ENCODE data around the gene TRAPPC4. TPM values are rescaled to one million over a fixed set of nuclear protein-coding genes. Genes with fewer than 3 reads are reported as not detected.

The TRAPPC4 gene
- total and polyA plus RNA-seq, 4 donors: 33.8 to 54.3 (median 51.6) TPM

DNA sequence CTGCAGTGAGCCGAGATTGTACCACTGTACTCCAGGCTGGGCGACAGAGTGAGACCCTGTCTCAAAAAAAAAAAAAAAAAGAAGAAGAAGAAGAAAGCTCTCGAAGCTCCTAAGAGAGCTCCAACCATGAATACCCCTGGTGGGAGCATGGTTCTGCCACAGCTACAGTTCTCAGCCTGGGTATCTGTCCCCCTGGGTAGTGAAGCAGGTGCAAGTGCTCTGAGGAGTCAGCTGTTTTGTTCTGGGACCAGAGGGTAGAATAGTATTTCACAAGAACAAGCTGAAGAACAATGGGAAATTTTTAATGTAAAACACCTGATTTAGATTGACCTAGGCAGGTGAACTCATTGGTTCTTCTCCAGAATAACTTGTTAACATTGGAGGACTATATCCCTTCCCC lies 42.7 kb downstream of the TRAPPC4 start:
- Histone ChIP-seq H3K36me3 (ENCODE audit: control insufficient read depth in 1 of 2, insufficient read depth in 2 of 2, low read length in 1 of 2) (no peaks in the 10 kb centered on the region), H3K4me1 (ENCODE audit: control insufficient read depth in 1 of 2, insufficient read depth in 2 of 2, low read length in 2 of 2) (no peaks in the 10 kb centered on the region), H3K27me3 (ENCODE audit: control insufficient read depth in 1 of 2, insufficient read depth in 2 of 2, low read length in 1 of 2) (no peaks in the 10 kb centered on the region), H3K27ac (ENCODE audit: low read depth in 1 of 2, low read length in 2 of 2) (no peak overlapping the region), H3K4me3 (ENCODE audit: low read length in 2 of 2) (no peak overlapping the region), H3K9me3 (ENCODE audit: control insufficient read depth, low read length) (no peaks in the 10 kb centered on the region)
- no peak for DNase-seq
- WGBS, 2 donors: 90 to 92% methylated on average over 3 of the region's 3 CpGs
- intact Hi-C loops (cut with DNase I): no loop called here
- ATAC-seq (ENCODE audit: low FRiP score): no peak

DNA sequence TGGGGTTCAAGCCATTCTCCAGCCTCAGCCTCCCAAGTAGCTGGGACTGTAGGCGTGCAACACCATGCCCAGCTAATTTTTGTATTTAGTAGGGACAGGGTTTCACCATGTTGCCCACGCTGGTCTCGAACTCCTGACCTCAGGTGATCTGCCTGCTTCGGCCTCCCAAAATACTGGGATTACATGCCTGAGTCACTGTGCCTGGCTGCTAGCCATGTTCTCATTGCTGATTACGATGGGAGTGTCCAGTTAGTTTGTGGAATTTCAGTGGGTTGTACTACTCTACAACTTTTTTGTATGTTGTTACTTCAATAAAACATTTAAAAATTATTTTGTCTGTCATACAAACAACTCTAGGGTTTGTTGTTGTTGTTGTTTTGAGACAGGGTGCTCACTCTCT lies 44.2 kb downstream of the TRAPPC4 start:
- Histone ChIP-seq H3K4me3 (ENCODE audit: low read length in 2 of 2) (no peak overlapping the region), H3K36me3 (ENCODE audit: control insufficient read depth in 1 of 2, insufficient read depth in 2 of 2, low read length in 1 of 2) (no peaks in the 10 kb centered on the region), H3K27ac (ENCODE audit: low read depth in 1 of 2, low read length in 2 of 2) (peak overlapping the region in 1 of 2 donors; percentile 38), H3K27me3 (ENCODE audit: control insufficient read depth in 1 of 2, insufficient read depth in 2 of 2, low read length in 1 of 2) (no peaks in the 10 kb centered on the region), H3K4me1 (ENCODE audit: control insufficient read depth in 1 of 2, insufficient read depth in 2 of 2, low read length in 2 of 2) (no peaks in the 10 kb centered on the region), H3K9me3 (ENCODE audit: control insufficient read depth, low read length) (no peaks in the 10 kb centered on the region)
- ATAC-seq (ENCODE audit: low FRiP score): no peak
- WGBS, 2 donors: 25 to 28% methylated on average over 5 of the region's 5 CpGs
- intact Hi-C loops (cut with DNase I): no loop called here
- peak; percentile 68 to 80 for DNase-seq

DNA sequence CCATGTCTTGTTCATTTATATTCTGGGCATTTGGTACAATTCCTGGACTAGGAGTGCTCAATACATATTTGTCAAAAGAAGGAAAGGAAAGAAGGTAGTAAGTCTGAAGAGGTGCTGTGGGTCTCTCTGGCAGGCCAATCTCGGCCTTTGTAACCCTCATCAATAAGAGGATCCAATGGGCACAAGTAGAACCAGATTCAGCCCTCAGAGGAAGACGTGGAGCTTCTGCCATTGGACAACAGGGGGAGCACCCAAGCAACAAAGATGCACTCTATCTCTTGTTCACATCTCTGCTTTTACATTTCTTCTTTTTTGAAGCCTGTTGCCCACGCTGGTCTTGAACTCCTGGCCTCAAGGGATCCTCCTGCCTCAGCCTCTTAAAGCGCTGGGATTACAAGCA lies 46.8 kb downstream of the TRAPPC4 start:
- Histone ChIP-seq H3K4me3 (ENCODE audit: low read length in 2 of 2) (no peak overlapping the region), H3K36me3 (ENCODE audit: control insufficient read depth in 1 of 2, insufficient read depth in 2 of 2, low read length in 1 of 2) (peaks cover 1 to 2% of the 10 kb centered on the region in 2 donors), H3K4me1 (ENCODE audit: control insufficient read depth in 1 of 2, insufficient read depth in 2 of 2, low read length in 2 of 2) (no peaks in the 10 kb centered on the region), H3K27me3 (ENCODE audit: control insufficient read depth in 1 of 2, insufficient read depth in 2 of 2, low read length in 1 of 2) (no peaks in the 10 kb centered on the region), H3K9me3 (ENCODE audit: control insufficient read depth, low read length) (no peaks in the 10 kb centered on the region), H3K27ac (ENCODE audit: low read depth in 1 of 2, low read length in 2 of 2) (no peak overlapping the region)
- DNase-seq: no peak
- WGBS, 2 donors: 63 to 70% methylated on average over 4 of the region's 4 CpGs
- intact Hi-C loops (cut with DNase I): loop anchor here in 1 of 2 donors (5.0 kb wide), 1 partner anchor 38 kb away; no protein-coding TSS in a partner anchor
- ATAC-seq (ENCODE audit: low FRiP score): no peak

DNA sequence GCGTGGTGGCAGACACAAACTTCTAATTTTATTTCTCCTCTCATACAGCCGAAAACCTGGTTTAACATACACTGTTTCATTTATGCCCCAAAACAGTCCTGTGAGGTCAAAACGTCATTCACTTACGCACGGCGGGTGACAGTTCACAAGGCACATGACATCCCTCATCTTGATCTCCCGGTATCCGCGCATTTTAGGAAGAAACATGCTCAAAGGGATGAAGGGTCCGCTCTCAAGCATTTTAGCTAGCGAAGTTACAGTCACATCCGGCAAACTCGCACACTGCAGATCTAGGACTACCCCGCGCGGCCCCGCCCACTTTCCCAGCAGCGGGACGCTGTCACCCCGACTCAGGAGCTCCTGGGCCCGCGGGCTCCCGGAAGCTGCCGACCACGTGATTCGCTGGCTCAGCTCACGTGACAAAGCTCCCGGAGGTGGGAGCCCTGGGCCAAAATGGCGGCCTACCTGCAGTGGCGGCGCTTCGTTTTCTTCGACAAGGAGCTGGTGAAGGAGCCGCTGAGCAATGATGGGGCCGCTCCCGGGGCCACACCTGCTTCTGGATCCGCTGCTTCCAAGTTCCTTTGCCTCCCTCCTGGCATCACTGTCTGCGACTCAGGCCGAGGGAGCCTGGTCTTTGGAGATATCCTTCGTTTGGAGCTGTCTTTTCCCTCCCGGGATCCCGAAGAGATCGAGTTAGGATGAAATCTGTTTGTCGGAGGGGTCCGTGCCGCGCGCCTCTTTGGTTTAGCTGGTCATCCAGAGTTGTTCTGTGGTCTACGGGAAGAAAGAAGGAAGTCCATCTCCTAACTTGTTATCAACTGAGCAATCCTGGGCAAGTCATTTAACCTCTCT lies 49.0 kb downstream of the TRAPPC4 start, which contains the start of gene VPS11:
VPS11 (plus strand) TSS at position 448 of the 852 bp plus-strand sequence; CDS start at position 454, 6 bp downstream.
- Histone ChIP-seq H3K36me3 (ENCODE audit: control insufficient read depth in 1 of 2, insufficient read depth in 2 of 2, low read length in 1 of 2) (peaks cover 2 to 6% of the 10 kb centered on the region in 2 donors), H3K27ac (ENCODE audit: low read depth in 1 of 2, low read length in 2 of 2) (peak within 1 kb of the TSS; percentile 28 to 92), H3K4me3 (ENCODE audit: low read length in 2 of 2) (peak within 1 kb of the TSS; percentile 78 to 99), H3K27me3 (ENCODE audit: control insufficient read depth in 1 of 2, insufficient read depth in 2 of 2, low read length in 1 of 2) (no peaks in the 10 kb centered on the region), H3K4me1 (ENCODE audit: control insufficient read depth in 1 of 2, insufficient read depth in 2 of 2, low read length in 2 of 2) (no peaks in the 10 kb centered on the region), H3K9me3 (ENCODE audit: control insufficient read depth, low read length) (no peaks in the 10 kb centered on the region)
- intact Hi-C loops (cut with DNase I): loop anchor here in 1 of 2 donors (5.0 kb wide), 1 partner anchor 40 kb away; no protein-coding TSS in a partner anchor
- ATAC-seq (ENCODE audit: low FRiP score): peak; percentile 97
- peak; percentile 99 for DNase-seq
- WGBS, 2 donors: 0% methylated on average over 47 to 49 of the region's 49 CpGs

Small RNA genes lying within 50 kb of the gene (microRNA-seq; reads per million reads assigned to microRNA genes)
- gene MIR3656: 0 to 0.99 reads per million in 2 donors

Other genes starting within 250 kb of the TRAPPC4 start
- gene DDX6, start 227.6 kb upstream of the TRAPPC4 start, total RNA-seq: 100 to 1,000 TPM; 105 to 128 TPM
- 10 to 100 TPM; 20.3 to 27.8 TPM for gene DDX6, start 227.6 kb upstream of the TRAPPC4 start, polyA plus RNA-seq
- under 1 TPM; 0.06 to 0.27 TPM for gene CXCR5, start 134.9 kb upstream of the TRAPPC4 start, total RNA-seq
- gene CXCR5, start 134.9 kb upstream of the TRAPPC4 start, polyA plus RNA-seq: under 1 TPM; 0.13 to 0.69 TPM
- 10 to 100 TPM; 73.5 to 92.9 TPM for gene BCL9L, start 92.8 kb upstream of the TRAPPC4 start, total RNA-seq
- gene BCL9L, start 92.8 kb upstream of the TRAPPC4 start, polyA plus RNA-seq: 10 to 100 TPM; 12.5 to 21.1 TPM
- gene UPK2, start 62.5 kb upstream of the TRAPPC4 start, total RNA-seq: not detected
- gene UPK2, start 62.5 kb upstream of the TRAPPC4 start, polyA plus RNA-seq: not detected
- not detected for gene FOXR1, start 47.0 kb upstream of the TRAPPC4 start, total RNA-seq
- not detected for gene FOXR1, start 47.0 kb upstream of the TRAPPC4 start, polyA plus RNA-seq
- 10 to 100 TPM; 56.4 to 61.8 TPM for gene CENATAC, start 20.6 kb upstream of the TRAPPC4 start, total RNA-seq
- 100 to 1,000 TPM in 1 of 2 donors, 10 to 100 TPM in 1; 10.3 to 138 TPM for gene CENATAC, start 20.6 kb upstream of the TRAPPC4 start, polyA plus RNA-seq
- 100 to 1,000 TPM; 804 to 820 TPM for gene RPS25, start 423 bp upstream of the TRAPPC4 start, total RNA-seq
- gene RPS25, start 423 bp upstream of the TRAPPC4 start, polyA plus RNA-seq: 1,000 to 10,000 TPM; 2,334 to 4,827 TPM
- 10 to 100 TPM in 1 of 2 donors, 1 to 10 TPM in 1; 7.8 to 12.9 TPM for gene SLC37A4, start 12.1 kb downstream of the TRAPPC4 start, total RNA-seq
- 1 to 10 TPM; 8.5 to 8.9 TPM for gene SLC37A4, start 12.1 kb downstream of the TRAPPC4 start, polyA plus RNA-seq
- 100 to 1,000 TPM; 101 to 145 TPM for gene HYOU1, start 38.4 kb downstream of the TRAPPC4 start, total RNA-seq
- 10 to 100 TPM; 35.7 to 35.9 TPM for gene HYOU1, start 38.4 kb downstream of the TRAPPC4 start, polyA plus RNA-seq
- 10 to 100 TPM; 24.9 to 28.0 TPM for gene VPS11, start 49.1 kb downstream of the TRAPPC4 start, total RNA-seq
- gene VPS11, start 49.1 kb downstream of the TRAPPC4 start, polyA plus RNA-seq: 10 to 100 TPM; 21.8 to 60.5 TPM
- gene HMBS, start 66.1 kb downstream of the TRAPPC4 start, total RNA-seq: 1 to 10 TPM; 6.9 to 8.1 TPM
- 1 to 10 TPM; 4.4 to 9.2 TPM for gene HMBS, start 66.1 kb downstream of the TRAPPC4 start, polyA plus RNA-seq
- gene DPAGT1, start 83.1 kb downstream of the TRAPPC4 start, total RNA-seq: 10 to 100 TPM; 23.6 to 41.8 TPM
- gene DPAGT1, start 83.1 kb downstream of the TRAPPC4 start, polyA plus RNA-seq: 10 to 100 TPM in 1 of 2 donors, 1 to 10 TPM in 1; 7.3 to 20.2 TPM
- 10 to 100 TPM in 1 of 2 donors, 1 to 10 TPM in 1; 9.5 to 10.1 TPM for gene C2CD2L, start 88.6 kb downstream of the TRAPPC4 start, total RNA-seq
- 10 to 100 TPM in 1 of 2 donors, 1 to 10 TPM in 1; 6.6 to 10.3 TPM for gene C2CD2L, start 88.6 kb downstream of the TRAPPC4 start, polyA plus RNA-seq
- 10 to 100 TPM; 14.3 to 32.4 TPM for gene HINFP, start 102.8 kb downstream of the TRAPPC4 start, total RNA-seq
- gene HINFP, start 102.8 kb downstream of the TRAPPC4 start, polyA plus RNA-seq: 10 to 100 TPM; 12.1 to 23.1 TPM
- gene ABCG4, start 130.3 kb downstream of the TRAPPC4 start, total RNA-seq: under 1 TPM; 0.45 to 0.75 TPM
- gene ABCG4, start 130.3 kb downstream of the TRAPPC4 start, polyA plus RNA-seq: under 1 TPM in 1 of 2 donors, not detected in 1; 0.75 TPM
- gene NLRX1, start 150.0 kb downstream of the TRAPPC4 start, total RNA-seq: 10 to 100 TPM; 12.1 to 17.3 TPM
- 1 to 10 TPM; 5.9 to 9.8 TPM for gene NLRX1, start 150.0 kb downstream of the TRAPPC4 start, polyA plus RNA-seq
- gene NHERF4, start 166.7 kb downstream of the TRAPPC4 start, total RNA-seq: under 1 TPM in 1 of 2 donors, not detected in 1; 0.26 TPM
- 10 to 100 TPM in 1 of 2 donors, under 1 TPM in 1; 0.10 to 13.6 TPM for gene NHERF4, start 166.7 kb downstream of the TRAPPC4 start, polyA plus RNA-seq
- 10 to 100 TPM; 33.0 to 37.4 TPM for gene CBL, start 187.6 kb downstream of the TRAPPC4 start, total RNA-seq
- 1 to 10 TPM; 3.8 to 5.5 TPM for gene CBL, start 187.6 kb downstream of the TRAPPC4 start, polyA plus RNA-seq

Data from aorta (tissue), 5 donors.